ENCODE data around the gene COL13A1. TPM values are rescaled to one million over a fixed set of nuclear protein-coding genes. Genes with fewer than 3 reads are reported as not detected.
A peak's percentile ranks its signal among the peaks of the same experiment; 100 is the strongest.

Gene COL13A1
- total RNA-seq, 1 donor from 2014 or later: 9.5 TPM

GRCh38 chr10:69963835-69964710, 162.4 kb downstream of the COL13A1 start:
- DNase-seq (ENCODE audit: low read depth, low spot score): no peak
- no peak overlapping the region for H3K4me3 Mint-ChIP-seq
- no peaks in the 10 kb centered on the region for H3K27me3 Mint-ChIP-seq (ENCODE audit: low read depth)
- no peak overlapping the region for H3K27ac Mint-ChIP-seq (ENCODE audit: unreplicated experiment)
- H3K9me3 Mint-ChIP-seq: no peaks in the 10 kb centered on the region
- H3K4me1 Mint-ChIP-seq: no peaks in the 10 kb centered on the region
- TF ChIP-seq, protein P1, sequence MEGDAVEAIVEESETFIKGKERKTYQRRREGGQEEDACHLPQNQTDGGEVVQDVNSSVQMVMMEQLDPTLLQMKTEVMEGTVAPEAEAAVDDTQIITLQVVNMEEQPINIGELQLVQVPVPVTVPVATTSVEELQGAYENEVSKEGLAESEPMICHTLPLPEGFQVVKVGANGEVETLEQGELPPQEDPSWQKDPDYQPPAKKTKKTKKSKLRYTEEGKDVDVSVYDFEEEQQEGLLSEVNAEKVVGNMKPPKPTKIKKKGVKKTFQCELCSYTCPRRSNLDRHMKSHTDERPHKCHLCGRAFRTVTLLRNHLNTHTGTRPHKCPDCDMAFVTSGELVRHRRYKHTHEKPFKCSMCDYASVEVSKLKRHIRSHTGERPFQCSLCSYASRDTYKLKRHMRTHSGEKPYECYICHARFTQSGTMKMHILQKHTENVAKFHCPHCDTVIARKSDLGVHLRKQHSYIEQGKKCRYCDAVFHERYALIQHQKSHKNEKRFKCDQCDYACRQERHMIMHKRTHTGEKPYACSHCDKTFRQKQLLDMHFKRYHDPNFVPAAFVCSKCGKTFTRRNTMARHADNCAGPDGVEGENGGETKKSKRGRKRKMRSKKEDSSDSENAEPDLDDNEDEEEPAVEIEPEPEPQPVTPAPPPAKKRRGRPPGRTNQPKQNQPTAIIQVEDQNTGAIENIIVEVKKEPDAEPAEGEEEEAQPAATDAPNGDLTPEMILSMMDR (conservative IDR thresholded peaks at IDR 0.05): no peak
- H3K36me3 Mint-ChIP-seq (ENCODE audit: low read depth): no peaks in the 10 kb centered on the region

- Mint-ChIP-seq H3K27ac (ENCODE audit: unreplicated experiment) (no peak overlapping the region), H3K27me3 (ENCODE audit: low read depth) (no peaks in the 10 kb centered on the region)
Observed at GRCh38 chr10:69965086-69965485, 163.4 kb downstream of the COL13A1 start.

GRCh38 chr10:69965919-69966662, 164.4 kb downstream of the COL13A1 start:
- no peak for DNase-seq (ENCODE audit: low read depth, low spot score)
- no peaks in the 10 kb centered on the region for H3K4me1 Mint-ChIP-seq
- TF ChIP-seq, protein P1 (conservative IDR thresholded peaks at IDR 0.05): no peak
- no peaks in the 10 kb centered on the region for H3K9me3 Mint-ChIP-seq
- no peak overlapping the region for H3K4me3 Mint-ChIP-seq
- no peaks in the 10 kb centered on the region for H3K27me3 Mint-ChIP-seq (ENCODE audit: low read depth)
- no peaks in the 10 kb centered on the region for H3K36me3 Mint-ChIP-seq (ENCODE audit: low read depth)
- H3K27ac Mint-ChIP-seq (ENCODE audit: unreplicated experiment): no peak overlapping the region

More at GRCh38 chr10:69965086-69965485, 163.4 kb downstream of the COL13A1 start:
- no peak overlapping the region for H3K4me3 Mint-ChIP-seq
- no peaks in the 10 kb centered on the region for H3K4me1 Mint-ChIP-seq
- H3K9me3 Mint-ChIP-seq: no peaks in the 10 kb centered on the region
- no peaks in the 10 kb centered on the region for H3K36me3 Mint-ChIP-seq (ENCODE audit: low read depth)
- no peak for DNase-seq (ENCODE audit: low read depth, low spot score)
- TF ChIP-seq, protein P1 (conservative IDR thresholded peaks at IDR 0.05): no peak

DNA sequence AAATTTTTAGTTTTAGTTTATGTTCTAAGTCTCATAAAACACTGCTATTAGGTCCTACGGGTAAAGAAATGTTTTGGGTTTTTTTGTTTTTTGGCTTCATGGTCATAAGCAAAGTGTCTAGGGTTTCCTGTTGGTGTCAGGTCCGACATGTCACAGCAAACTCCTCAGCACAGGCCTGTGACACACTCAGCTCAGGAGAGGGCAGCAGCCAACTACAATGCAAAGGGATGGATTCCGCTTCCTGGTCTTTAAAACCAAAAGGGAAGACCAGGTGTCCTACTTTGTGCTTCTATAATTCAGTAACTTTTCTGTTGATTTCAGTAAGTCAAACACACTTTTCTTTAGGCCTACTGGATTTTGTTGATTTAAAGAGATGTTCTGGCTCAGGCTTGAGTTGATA, 167.1 kb downstream of the COL13A1 start:
- TF ChIP-seq, protein P1 (conservative IDR thresholded peaks at IDR 0.05): peak; percentile 47
- no peak overlapping the region for H3K27ac Mint-ChIP-seq (ENCODE audit: unreplicated experiment)
- no peaks in the 10 kb centered on the region for H3K36me3 Mint-ChIP-seq (ENCODE audit: low read depth)
- no peaks in the 10 kb centered on the region for H3K27me3 Mint-ChIP-seq (ENCODE audit: low read depth)
- DNase-seq (ENCODE audit: low read depth, low spot score): no peak
- no peaks in the 10 kb centered on the region for H3K9me3 Mint-ChIP-seq
- peaks cover 6% of the 10 kb centered on the region for H3K4me1 Mint-ChIP-seq
- no peak overlapping the region for H3K4me3 Mint-ChIP-seq

- TF ChIP-seq, protein P1 (conservative IDR thresholded peaks at IDR 0.05): no peak
- H3K9me3 Mint-ChIP-seq: no peaks in the 10 kb centered on the region
- no peak overlapping the region for H3K27ac Mint-ChIP-seq (ENCODE audit: unreplicated experiment)
- H3K27me3 Mint-ChIP-seq (ENCODE audit: low read depth): no peaks in the 10 kb centered on the region
- H3K36me3 Mint-ChIP-seq (ENCODE audit: low read depth): no peaks in the 10 kb centered on the region
- H3K4me3 Mint-ChIP-seq: no peak overlapping the region
- peaks cover 17% of the 10 kb centered on the region for H3K4me1 Mint-ChIP-seq
- DNase-seq (ENCODE audit: low read depth, low spot score): no peak
Observed at GRCh38 chr10:69969977-69970376, 168.3 kb downstream of the COL13A1 start.

Data from neural crest cell (in vitro differentiated cells).